SK-N-MC (cell line): ENCODE results near the gene WTAP.
"Not testable (repeated sequence)": the region's sequence is repeated elsewhere in the genome, so short reads cannot be mapped to it uniquely, and the experiment has no call there.

Source experiments
- DNase-seq: peaks from one replicate; pipeline ENCODE4 v3.0.0-alpha.2; 2011; ENCODE audit warnings: low read depth, low spot score
- H3K27ac ChIP-seq: fragments of 200-600 bp; sonication (generic); 2 replicates; pipeline ENCODE4 v1.5.1; 2016; ENCODE audit warnings: mixed run types
- H3K36me3 ChIP-seq: fragments of 200-600 bp; sonication (generic); 2 replicates; pipeline ENCODE4 v1.6.1; 2017; ENCODE audit warnings: antibody characterized with exemption, low read length, mixed read lengths; ENCODE audit not compliant: insufficient read depth
- H3K4me3 ChIP-seq: fragments of 200-600 bp; sonication (generic); 2 replicates; pipeline ENCODE4 v1.5.1; 2016
- H3K9ac ChIP-seq: fragments of 200-600 bp; sonication (generic); 2 replicates; pipeline ENCODE4 v1.8.0; 2017; ENCODE audit warnings: mixed run types, mixed read lengths; ENCODE audit not compliant: insufficient read length
- H3K9me3 ChIP-seq: fragments of 200-600 bp; sonication (generic); 2 replicates; pipeline ENCODE4 v1.6.1; 2017; ENCODE audit warnings: low read depth, mild to moderate bottlenecking, antibody characterized with exemption, low read length, moderate library complexity, mixed read lengths
- EZH2 ChIP-seq: fragments of 200-600 bp; sonication (generic); IDR thresholded peaks from one replicate; pipeline ENCODE4 v1.6.1; 2017; ENCODE audit warnings: antibody characterized with exemption
- FOXP2 ChIP-seq: optimal IDR thresholded peaks from 2 replicates; pipeline ENCODE3; 2011; ENCODE audit warnings: mild to moderate bottlenecking, moderate library complexity; ENCODE audit not compliant: insufficient read depth; ENCODE audit errors: extremely low read length, control extremely low read depth
- POLR2AphosphoS5 ChIP-seq: IDR thresholded peaks from 2 replicates; pipeline ENCODE4 v1.6.1; 2012; ENCODE audit warnings: mild to moderate bottlenecking, low read depth, low read length, borderline replicate concordance

Gene WTAP

DNA sequence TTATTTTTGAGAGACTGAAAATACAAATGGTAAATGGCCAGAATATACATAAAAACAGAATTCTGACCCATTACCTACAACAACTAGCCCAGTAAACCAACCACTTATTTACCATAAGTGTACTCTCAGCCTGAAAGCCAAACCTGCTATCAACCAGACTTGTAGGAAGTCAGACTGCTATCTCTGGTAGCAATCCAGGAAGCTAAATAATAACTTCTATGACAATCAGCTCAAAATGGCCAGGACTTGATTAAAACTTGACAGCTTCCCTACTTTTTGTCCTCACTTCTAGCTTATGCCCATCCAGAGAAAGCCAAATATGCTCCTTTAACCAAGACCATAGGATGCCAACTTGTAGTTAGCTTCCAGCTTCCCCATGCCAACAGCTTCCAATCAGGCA, 4.7 kb upstream of the WTAP start:
- Histone ChIP-seq H3K9ac (no peak overlapping the region), H3K4me3 (no peak overlapping the region), H3K36me3 (0 out of 2 replicates have a peak, but pooled peaks cover 6% of the 10 kb centered on the region), H3K27ac (no peak overlapping the region), H3K9me3 (no peaks in the 10 kb centered on the region)
- TF ChIP-seq FOXP2 (no peak), POLR2AphosphoS5 (no peak), EZH2 (no peak)
- no peak for DNase-seq

DNA sequence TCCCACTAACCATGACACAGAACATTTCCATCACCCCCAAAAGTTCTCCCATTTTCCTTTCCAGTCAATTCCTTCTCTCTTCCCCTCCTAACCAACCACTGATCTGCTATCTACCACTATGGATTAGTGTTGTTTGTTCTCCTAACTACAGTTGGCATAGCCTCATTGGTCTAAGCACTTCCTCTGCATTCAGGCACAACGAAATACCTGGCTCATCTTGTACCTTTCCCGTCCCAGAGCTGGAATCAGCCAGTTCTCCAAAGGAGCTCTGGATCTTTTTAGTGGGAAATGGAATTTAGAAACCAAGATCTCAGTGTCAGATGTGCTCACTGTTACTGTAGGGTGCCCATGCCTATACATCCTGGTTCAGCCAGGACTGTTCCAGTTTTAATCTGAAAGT, 4.0 kb upstream of the WTAP start:
- no peak overlapping the region for H3K9ac ChIP-seq
- H3K36me3 ChIP-seq = peaks cover 6% of the 10 kb centered on the region; the same call in 1 of the 2 replicates
- no peak for TF ChIP-seq EZH2
- TF ChIP-seq POLR2AphosphoS5 = no peak; the same call in 1 of the 2 replicates
- H3K9me3 ChIP-seq = no peaks in the 10 kb centered on the region
- H3K27ac ChIP-seq = no peak overlapping the region
- DNase-seq = no peak
- H3K4me3 ChIP-seq = no peak overlapping the region

DNA sequence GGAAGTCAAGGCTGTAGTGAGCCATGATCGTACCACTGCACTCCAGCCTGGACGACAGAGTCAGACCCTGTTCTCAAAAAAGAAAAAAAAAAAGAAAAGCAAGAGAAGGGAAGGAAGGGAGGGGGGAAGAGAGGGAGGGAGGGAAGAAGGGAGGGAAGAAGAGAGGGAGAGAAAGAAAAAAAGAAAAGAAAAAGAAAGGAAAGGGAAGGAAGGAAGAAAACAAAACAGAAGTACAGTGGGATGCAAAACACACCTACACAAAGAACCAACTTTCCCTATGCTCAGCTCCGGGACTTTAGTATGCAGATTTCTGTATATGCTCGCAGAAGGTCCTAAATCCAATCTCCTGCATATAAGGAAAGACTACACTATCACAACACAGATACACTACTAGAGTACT, 2.5 kb upstream of the WTAP start:
- Histone ChIP-seq H3K9me3 (no peaks in the 10 kb centered on the region), H3K36me3 (peaks cover 17% of the 10 kb centered on the region), H3K27ac (no peak overlapping the region), H3K9ac (no peak overlapping the region), H3K4me3 (no peak overlapping the region)
- DNase-seq = no peak
- TF ChIP-seq EZH2 (no peak), FOXP2 (no peak), POLR2AphosphoS5 (no peak)

DNA sequence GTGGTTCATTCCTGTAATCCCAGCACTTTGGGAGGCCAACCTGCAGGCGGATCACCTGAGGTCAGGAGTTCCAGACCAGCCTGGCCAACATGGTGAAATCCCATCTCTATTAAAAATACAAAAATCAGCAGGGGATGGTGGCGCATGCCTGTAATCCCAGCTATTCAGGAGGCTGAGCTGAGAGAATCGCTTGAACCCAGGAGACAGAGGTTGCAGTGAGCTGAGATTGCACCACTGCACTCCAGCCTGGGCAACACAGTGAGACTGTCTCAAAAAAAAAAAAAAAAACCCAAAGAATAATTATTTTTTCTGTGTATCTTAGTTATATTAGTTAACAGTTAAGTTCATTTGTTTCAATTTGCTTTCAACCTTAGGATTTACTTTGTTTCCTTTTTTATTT, 2.1 kb upstream of the WTAP start:
- DNase-seq, H3K4me3 ChIP-seq, H3K27ac ChIP-seq, H3K9me3 ChIP-seq, H3K9ac ChIP-seq: not testable (repeated sequence)
- peaks cover 21% of the 10 kb centered on the region for H3K36me3 ChIP-seq

DNA sequence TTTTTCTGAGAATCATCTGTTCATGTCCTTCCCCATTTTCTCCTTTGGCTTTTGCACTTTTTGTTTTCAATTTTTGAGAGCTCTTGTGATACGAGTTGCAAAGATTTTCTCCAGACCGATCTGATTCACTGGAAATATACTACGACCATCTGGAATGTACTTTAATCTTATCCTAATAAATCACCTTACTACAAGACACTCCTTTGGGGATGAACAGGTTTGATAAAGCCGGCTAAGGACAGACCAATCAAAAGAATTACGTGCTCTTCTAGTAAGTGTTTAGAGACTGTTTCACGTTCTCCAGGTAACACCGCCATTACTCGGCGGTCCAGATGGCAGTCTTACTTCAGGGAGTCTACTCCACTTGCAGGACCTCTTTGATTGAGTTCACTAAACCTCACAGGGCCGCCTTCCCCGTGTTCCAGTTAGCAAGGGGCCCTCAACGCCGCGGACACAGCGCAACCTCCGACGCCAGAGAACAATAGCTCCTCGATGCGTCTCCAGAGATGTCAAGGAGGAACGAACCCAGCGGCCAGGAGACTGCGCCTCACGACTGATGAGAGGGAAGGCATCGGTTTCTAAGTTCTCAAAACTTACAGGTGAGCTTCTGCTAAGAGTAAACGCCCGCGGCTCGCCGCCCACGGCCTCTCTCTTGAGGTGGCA, 920 bp upstream of the WTAP start:
- no peak for TF ChIP-seq FOXP2
- no peak; the same call in 1 of the 2 replicates for TF ChIP-seq POLR2AphosphoS5
- TF ChIP-seq EZH2 = no peak
- DNase-seq = no peak
- peak overlapping the region; percentile 97 for H3K9ac ChIP-seq
- no peaks in the 10 kb centered on the region for H3K9me3 ChIP-seq
- peak overlapping the region; percentile 93 for H3K4me3 ChIP-seq
- peak overlapping the region; percentile 96 for H3K27ac ChIP-seq
- peaks cover 32% of the 10 kb centered on the region for H3K36me3 ChIP-seq

DNA sequence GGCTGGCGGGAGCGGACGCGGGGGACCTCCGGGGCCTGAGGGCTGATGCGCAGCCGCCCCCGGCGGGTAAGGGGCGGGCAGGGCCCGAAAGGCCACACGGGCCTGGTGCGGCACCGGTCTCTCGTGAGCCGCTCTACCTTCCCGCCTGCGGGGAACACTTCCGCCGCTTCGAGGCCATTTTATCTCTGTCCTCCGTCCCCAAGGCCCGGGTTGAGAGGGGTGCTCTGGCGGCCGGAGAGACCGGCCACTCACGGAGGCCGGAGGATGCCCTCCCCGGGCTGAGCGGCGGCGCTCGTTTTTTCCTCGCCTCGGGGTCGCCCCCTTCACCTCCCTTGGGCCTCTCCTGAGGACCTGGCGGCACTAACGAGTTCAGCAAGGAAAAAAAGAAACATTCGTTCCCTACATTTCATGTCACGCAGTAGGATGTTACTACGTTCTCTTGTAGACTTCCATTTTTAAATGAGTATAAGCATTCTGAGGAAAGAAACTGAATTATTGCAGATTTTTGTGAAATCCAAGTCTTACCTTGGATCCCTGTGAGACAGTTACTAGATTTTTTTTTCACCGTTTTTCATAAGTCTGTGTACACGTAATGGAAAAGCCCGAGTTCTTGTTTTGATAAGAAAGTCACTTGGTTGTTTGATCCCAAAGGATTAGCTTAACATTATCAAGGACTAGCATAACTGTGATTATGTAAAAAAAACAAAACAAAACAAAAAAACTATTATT, 575 bp downstream of the WTAP start:
- Histone ChIP-seq H3K9ac (peak overlapping the region; percentile 97), H3K9me3 (no peaks in the 10 kb centered on the region), H3K27ac (peak overlapping the region; percentile 83), H3K36me3 (peaks cover 41% of the 10 kb centered on the region), H3K4me3 (peak overlapping the region; percentile 93)
- no peak for DNase-seq
- no peak for TF ChIP-seq EZH2
- no peak for TF ChIP-seq POLR2AphosphoS5
- no peak for TF ChIP-seq FOXP2

DNA sequence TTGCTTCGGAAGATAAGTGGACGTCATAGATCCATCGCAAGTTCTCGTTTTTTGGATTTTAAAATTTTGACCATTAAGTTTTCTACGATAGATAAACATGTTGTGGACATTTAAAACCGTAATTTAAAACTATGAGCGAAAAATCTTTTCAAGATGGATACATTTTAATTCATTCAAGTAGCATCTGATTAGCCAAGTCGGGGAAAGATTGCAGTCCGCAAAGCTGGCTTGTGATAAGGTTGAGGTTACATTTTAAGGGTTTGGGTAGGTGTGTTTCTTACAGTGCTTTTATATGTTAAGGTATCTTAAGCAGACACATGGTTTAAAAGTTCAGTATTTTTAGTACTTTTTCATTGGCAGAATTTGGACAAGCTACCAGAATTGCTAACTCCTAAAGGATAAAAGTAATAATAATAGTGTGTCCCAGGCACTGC, 1.2 kb downstream of the WTAP start:
- no peak for TF ChIP-seq FOXP2
- no peak for TF ChIP-seq EZH2
- TF ChIP-seq POLR2AphosphoS5 = no peak
- Histone ChIP-seq H3K9ac (peak overlapping the region; percentile 97), H3K27ac (peak overlapping the region; percentile 83; the same call in 1 of the 2 replicates), H3K4me3 (peak overlapping the region; percentile 93), H3K36me3 (peaks cover 39% of the 10 kb centered on the region), H3K9me3 (no peaks in the 10 kb centered on the region)
- DNase-seq = no peak

DNA sequence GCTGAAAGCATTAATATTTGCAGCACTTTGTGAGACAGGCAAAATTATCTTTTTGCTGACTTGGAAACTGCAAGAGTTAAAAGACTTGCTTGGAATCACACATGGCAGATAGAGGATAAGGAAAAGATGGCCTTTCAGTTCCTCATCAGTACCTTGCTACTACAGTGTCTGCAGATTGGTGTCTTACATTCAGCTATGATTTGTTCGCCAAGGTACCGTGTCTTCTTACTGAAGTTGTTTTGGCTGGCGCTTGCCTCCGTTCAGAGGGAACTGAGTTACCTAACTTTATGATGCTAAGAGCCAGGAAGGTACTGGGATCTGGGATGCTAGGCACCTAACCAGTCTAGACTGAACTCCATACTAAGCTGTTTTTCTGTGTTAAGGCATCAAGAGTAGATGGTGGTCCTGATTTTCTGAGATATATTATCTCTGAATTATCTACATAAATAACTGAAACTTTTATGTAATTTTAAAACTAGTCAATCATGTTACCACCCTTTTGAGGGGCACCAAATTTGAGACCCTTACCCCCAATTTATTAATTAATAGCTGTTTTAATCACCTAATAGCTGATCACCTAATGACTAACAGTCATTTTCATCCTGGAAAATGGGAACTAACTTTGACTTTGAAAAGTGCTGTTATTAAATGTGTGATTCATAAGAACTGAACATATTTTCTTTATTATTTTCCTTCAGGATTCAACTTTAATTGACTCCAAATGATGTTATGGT, 2.5 kb downstream of the WTAP start:
- no peak for DNase-seq
- no peak overlapping the region for H3K27ac ChIP-seq
- H3K9ac ChIP-seq = peak overlapping the region; percentile 97
- peaks cover 45% of the 10 kb centered on the region for H3K36me3 ChIP-seq
- TF ChIP-seq EZH2 (no peak), POLR2AphosphoS5 (no peak), FOXP2 (no peak)
- H3K4me3 ChIP-seq = peak overlapping the region; percentile 93
- no peaks in the 10 kb centered on the region for H3K9me3 ChIP-seq
